K562 (cell line): ENCODE results near the gene CDC37. TPM values are rescaled to one million over a fixed set of nuclear protein-coding genes. Genes with fewer than 3 reads are reported as not detected.

ENCODE experiments used
- IFI16 ChIP-seq: fragments of 250-450 bp; sonication (Bioruptor Pico); IDR thresholded peaks from 2 replicates; pipeline ENCODE4 v2.1.2; 2022; ENCODE audit warnings: mild to moderate bottlenecking, inconsistent platforms
- MGA ChIP-seq: fragments of 450-650 bp; IDR thresholded peaks from 2 replicates; pipeline ENCODE4 v1.6.1; 2016; ENCODE audit warnings: mild to moderate bottlenecking, moderate library complexity
- polyA plus RNA-seq, 8 experiments: library from polyadenylated mRNA; depleted of rRNA in 4 of 8; stranded (reverse) in 5 of 8; unstranded in 3 of 8; fragments of >200 nt; fragmentation: Nextera tagmentation in 2 of 8; fragmentation: Illumina TruSeq in 1 of 8; extraction: Ambion mirVana in 2 of 8; extraction: Trizol in 1 of 8; gene quantifications; 2 replicates each; pipeline versions ENCODE4 v1.2.1 to v1.2.3, GENCODE V29; 2011 to 2014; ENCODE audit warnings: inconsistent platforms in 1 of 8, missing spikeins in 1 of 8
- total RNA-seq, 7 experiments: library from RNA; depleted of rRNA in 6 of 7; stranded (reverse); fragments of >200 nt in 6 of 7; fragmentation: Illumina TruSeq in 2 of 7; extraction: Trizol in 2 of 7; gene quantifications; 2 replicates each; pipeline versions ENCODE4 v1.2.1 to v1.2.3, GENCODE V29; 2011 to 2021; ENCODE audit warnings: low replicate concordance in 1 of 7

The CDC37 gene
- total and polyA plus RNA-seq, 9 of the 15 experiments (the other 6 are each of a cell fraction or from before 2014, with no cell fraction given), result 6.6 to 538 (median 227) TPM

GRCh38 chr19:10450191-10450852 lies 47.0 kb upstream of the CDC37 start (continued):
- no peak for TF ChIP-seq MGA
- TF ChIP-seq IFI16 (CRISPR knock-in tag), result no peak
